Activated CD4-positive, alpha-beta T cell treated with anti-CD3 and anti-CD28 coated beads for 48 hours (primary cell): ENCODE measurements around the gene ATXN10.
"Not testable (repeated sequence)": the region's sequence is repeated elsewhere in the genome, so short reads cannot be mapped to it uniquely, and the experiment has no call there.

Source experiments
- DNase-seq: peaks from one replicate; pipeline ENCODE4 v3.0.0-alpha.2; 2020

ATXN10 gene

DNA sequence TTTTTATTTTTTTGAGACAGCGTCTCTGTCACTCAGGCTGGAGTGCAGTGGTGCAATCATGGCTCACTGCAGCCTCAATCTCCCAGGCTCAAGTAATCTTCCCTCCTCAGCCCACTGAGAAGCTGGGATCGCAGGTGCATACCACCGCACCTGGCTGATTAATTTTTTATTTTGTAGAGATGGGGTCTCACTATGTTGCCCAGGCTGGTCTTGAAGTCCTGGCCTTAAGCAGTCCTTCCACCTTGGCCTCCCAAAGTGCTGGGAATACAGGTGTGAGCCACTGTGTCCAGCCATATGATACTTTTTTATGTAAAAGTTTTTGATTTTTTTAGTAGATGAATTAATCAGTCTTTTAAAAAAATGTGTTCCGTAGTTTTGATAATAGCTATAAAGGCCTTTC is 42.8 kb downstream of the ATXN10 start:
- not testable (repeated sequence) for DNase-seq

GRCh38 chr22:45717789-45718188 is 46.2 kb downstream of the ATXN10 start:
- DNase-seq, result no peak

GRCh38 chr22:45718391-45718790 is 46.8 kb downstream of the ATXN10 start:
- DNase-seq, result no peak

DNA sequence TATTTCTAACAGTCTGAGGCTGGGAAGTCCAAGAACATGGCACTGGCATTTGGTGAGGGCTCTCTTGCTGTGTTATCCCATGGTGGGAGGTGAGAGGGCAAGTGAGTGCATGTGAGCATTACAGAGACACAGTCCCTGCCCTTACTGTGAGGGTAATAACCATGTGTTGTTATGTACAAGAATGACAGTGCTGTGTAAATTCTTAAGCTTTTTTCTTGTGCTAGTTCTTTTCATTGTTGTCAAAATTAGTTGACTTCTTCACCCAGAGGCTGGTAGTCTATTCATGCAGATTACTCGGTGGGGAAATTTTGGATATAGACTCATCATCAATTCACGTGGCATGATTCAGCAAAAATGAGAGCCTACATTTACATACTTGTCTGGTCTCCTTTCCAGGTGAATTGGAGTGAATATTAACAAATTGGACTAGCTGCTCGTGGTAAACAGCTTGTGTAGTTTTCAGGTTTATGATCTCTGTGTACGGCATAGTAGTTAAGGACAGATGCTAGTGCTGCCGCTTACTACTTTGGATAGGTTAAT is 49.3 kb downstream of the ATXN10 start:
- no peak for DNase-seq

GRCh38 chr22:45722006-45722405 is 50.4 kb downstream of the ATXN10 start:
- no peak for DNase-seq

- DNase-seq, result no peak
These were observed 54.4 kb downstream of the ATXN10 start for GRCh38 chr22:45726081-45726480.

DNA sequence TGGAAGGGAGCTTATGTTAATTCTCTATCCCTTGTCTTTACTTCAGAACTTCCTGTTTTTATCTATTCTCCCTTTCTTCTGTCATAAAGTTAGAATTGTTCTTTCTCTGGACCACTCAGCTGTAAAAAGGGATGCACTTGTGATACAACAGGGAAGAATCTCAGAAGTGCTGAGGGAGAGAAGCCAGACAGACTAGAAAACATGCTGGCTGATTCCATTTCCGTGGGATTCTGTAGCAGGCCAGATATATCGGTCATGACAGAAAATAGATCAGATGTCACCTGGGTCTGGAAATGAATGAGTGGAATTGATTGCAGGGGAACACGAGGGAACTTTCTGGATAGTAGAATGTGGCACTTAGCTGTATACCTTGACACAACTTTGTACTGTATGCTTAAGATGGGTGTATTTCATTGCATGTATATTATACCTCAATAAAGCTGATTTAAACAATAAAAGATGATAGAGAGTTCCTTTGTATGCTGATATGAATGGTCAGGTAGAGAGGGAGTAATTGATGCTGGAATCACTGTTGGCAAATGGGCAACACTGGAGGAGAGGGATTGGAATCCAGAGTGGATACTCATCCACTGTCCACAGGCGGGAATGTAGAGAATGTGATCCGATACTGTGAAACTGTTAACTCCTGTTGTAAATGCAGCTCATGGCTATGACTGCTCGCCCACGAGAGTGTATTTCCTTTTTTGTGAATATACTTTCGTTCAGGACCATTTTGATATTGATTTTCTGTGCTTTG is 59.6 kb downstream of the ATXN10 start:
- no peak for DNase-seq

DNA sequence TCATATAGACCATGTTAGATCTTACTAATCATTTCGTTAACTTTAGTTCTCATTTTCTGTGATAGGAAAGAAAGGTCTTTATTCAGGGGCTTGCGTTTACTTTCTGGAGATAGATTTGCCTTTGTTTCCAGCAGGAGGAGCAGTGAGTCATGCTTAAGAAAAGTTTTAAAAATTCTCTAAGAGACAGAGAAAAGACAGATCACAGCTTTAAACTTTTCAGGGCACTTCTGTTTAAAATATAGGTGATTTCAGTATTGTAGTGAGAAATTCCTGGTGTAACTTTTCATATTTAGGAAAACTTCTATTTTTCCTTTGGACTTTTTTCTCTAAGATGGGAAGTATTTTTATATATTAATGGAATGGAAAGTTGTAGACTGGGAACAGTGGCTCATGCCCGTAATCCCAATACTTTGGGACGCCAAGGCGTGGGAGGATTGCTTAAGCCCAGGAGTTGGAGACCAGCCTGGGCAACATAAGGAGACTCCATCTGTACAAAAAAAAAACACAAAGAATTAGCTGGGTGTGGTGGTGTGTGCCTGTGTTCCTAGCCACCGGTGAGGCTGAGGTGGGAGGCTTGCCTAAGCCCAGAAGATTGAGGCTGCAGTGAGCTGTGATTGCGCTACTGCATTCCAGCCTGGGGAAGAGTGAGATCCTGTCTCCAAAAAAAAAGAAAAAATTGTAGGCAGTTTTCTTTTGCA is 60.3 kb downstream of the ATXN10 start:
- DNase-seq, result no peak

DNA sequence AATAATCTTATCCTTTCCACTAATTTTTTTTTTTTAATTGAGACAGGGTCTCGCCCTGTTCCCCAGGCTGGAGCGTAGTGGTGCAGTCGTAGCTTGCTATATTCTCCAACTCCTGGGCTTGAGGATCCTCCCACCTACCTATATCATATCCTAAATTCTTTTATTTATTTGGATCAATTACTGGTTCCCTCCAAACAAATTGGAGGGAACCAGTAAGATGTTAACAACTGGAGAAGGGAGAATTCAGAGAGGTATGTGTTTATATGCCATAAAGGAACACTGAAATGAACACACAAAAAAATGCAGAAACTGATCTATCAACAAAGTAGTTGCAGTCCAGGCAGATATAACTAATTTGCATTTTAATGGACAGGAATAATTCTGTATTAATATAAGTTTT is 63.6 kb downstream of the ATXN10 start:
- no peak for DNase-seq

- no peak for DNase-seq
These were observed 66.6 kb downstream of the ATXN10 start for GRCh38 chr22:45738206-45738605.

GRCh38 chr22:45740236-45740635 is 68.6 kb downstream of the ATXN10 start:
- no peak for DNase-seq

DNA sequence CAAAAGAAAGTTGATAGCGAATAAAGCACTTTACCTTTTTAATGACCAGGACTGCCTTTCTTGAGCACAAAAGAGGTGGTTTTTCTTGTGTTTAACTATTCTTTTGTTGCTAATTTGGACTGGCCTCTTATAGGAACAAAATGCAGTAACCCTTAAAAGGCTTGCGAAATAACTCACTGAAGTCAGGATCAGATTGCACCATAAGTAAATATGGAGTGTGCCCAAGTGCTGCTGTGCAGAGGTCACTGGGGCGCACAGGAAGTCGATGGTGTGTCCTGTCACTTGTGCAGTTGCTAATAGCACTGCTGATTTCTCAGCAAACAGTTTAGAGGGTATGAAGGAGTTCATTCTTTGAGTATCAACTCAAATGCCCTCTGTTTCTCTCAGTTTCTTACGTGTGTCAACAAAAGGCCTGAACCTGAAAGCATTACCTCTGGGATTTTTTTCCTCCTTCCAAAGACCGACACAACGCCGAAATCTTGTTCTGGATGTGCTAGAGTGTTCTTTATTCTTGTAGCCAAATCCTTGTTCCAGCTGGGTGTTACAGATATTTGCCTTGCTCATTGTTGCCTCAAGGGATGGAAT is 71.3 kb downstream of the ATXN10 start:
- no peak for DNase-seq

GRCh38 chr22:45743687-45744086 is 72.1 kb downstream of the ATXN10 start:
- no peak for DNase-seq

GRCh38 chr22:45744442-45744841 is 72.8 kb downstream of the ATXN10 start:
- DNase-seq, result no peak

DNA sequence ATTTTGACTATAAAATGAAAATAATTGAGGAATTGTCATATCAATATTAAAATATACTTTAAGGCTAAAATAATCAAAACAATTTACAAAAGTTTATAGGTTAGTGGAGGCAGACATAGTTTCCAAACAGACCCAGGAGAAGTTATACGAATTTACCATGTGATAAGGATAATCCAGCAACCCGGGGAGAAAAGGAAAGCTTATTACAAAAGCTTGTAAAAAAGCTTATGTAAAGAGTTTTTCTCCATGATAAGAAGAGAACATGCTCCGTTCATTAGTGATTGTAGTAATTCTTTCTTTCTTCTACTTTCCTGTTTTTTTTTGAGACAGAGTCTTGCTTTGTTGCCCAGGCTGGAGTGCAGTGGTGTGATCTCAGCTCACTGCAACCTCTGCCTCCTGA is 79.0 kb downstream of the ATXN10 start:
- DNase-seq, result no peak

DNA sequence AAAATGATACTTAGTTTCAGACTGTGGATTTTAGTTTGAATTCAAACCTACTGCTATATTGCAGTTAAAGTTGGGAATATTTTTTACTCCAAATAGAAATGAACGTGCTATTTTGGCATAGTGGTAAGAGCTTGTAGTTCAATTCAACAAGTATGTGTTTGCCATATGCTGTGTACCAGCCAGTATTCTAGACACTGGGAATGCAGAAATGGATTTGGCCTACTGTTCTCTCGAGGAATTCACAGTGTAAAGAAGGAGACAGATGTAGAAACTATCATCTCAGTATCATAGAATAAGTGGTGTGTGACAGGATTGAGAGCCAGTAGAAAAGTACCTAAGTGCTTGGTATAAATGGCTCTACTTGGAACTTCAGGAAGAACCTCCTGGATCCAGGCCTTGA is 80.4 kb downstream of the ATXN10 start:
- no peak for DNase-seq

DNA sequence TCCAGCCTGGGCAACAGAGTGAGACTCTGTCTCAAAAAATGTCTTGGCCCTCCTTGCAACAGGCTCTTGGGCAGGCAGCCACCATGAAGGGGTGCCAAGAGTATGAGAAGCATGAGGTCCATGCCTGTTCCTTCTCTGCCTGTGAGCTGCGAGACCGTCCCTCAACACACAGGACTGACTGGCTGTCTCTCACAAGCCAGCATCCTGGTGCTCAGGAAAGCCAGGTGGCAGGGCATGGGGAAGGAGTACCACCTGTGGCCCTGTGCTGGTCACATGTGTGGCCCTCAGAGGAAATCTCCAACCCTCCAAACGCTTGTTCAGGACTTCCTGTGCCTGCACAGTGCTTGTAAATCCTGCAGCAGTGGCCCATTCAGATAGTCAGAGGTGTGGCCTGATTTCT is 83.2 kb downstream of the ATXN10 start:
- no peak for DNase-seq

DNA sequence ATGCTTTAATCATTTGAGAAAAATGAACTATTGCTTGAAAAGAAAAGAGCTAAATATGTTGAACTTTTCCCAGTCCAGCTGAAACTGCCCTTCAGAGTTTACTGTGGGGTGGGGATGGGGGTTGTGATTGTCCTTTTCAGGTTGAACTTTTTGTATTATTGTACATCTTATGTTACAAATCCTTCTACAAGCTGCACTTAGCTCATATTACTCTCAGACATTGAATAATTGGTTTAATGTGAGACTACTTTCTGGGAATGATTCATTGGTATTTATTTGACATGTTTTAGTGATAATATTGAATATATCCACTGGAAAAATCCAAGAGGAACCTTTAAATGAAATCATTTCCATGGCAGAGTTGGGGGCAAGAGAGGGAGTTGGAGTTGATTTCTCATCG is 84.9 kb downstream of the ATXN10 start:
- DNase-seq, result no peak

GRCh38 chr22:45757068-45757467 is 85.4 kb downstream of the ATXN10 start:
- no peak for DNase-seq

DNA sequence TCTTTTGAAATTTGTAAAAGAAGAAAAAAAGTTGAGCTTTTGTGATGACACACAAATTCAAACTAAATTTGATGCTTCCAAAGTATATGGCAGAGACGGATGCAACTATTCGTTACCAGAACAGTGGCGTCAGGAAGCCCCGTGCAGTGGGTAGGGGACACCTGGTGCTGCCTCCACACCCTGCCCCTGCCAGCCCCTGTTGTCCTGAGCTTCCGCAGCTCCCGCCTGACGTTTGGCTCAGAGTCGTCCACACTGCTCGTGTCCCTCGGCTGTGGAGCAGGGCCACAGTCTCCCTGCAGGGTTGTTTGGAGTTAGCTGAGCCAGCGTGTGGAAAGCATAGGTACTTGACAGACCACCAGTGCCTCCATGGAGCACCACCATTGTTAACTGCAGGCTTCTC is 86.3 kb downstream of the ATXN10 start:
- no peak for DNase-seq

DNA sequence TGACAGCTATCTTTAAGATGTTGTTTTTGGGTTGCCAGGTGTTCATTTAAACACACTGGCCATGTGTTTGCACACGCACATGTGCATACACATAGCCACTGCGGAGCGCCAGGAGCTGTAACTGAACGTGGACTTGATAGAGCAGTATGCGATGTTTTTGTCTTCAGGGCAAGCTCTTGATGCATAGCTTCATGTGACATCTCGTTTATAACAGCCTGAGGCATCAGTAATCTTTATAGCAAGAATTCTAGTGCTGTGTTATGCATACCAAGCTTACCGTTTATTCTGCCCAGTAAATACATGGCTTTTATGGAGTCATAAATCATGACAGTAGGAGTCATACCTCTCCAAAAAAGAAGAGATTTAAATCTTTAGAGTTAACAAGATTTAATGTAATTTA is 87.0 kb downstream of the ATXN10 start:
- no peak for DNase-seq

GRCh38 chr22:45760682-45761081 is 89.0 kb downstream of the ATXN10 start:
- DNase-seq, result no peak

GRCh38 chr22:45762545-45763235 is 91.1 kb downstream of the ATXN10 start:
- no peak for DNase-seq
